Peyer's patch (tissue), 4 donors: ENCODE data around the gene CC2D1B. TPM values are rescaled to one million over a fixed set of nuclear protein-coding genes. Genes with fewer than 3 reads are reported as not detected.
"Not testable (repeated sequence)": the region's sequence is repeated elsewhere in the genome, so short reads cannot be mapped to it uniquely, and the experiment has no call there.

Experiments
- DNase-seq, 3 donors: peaks; one replicate each; pipeline ENCODE4 v3.0.0-alpha.2; 2017 to 2019
- H3K27ac ChIP-seq, 4 donors: fragments of 200-600 bp; sonication (generic); one replicate each; pipeline ENCODE4 v1.5.1; 2016 to 2019
- H3K27me3 ChIP-seq, 2 donors: fragments of 200-600 bp; sonication (generic); one replicate each; pipeline ENCODE4 v1.5.1; 2019
- H3K36me3 ChIP-seq, 3 donors: fragments of 200-600 bp; sonication (generic); one replicate each; pipeline ENCODE4 v1.5.1; 2016 to 2019
- H3K4me1 ChIP-seq, 4 donors: fragments of 200-600 bp; sonication (generic); one replicate each; pipeline ENCODE4 v1.5.1; 2016 to 2019
- H3K4me3 ChIP-seq, 4 donors: fragments of 200-600 bp; sonication (generic); 1 replicate in 3 of 4; 2 replicates in 1 of 4; pipeline ENCODE4 v1.5.1; 2016 to 2019; ENCODE audit warnings: mild to moderate bottlenecking in 1 of 4
- H3K9me3 ChIP-seq, 4 donors: fragments of 200-600 bp; sonication (generic); one replicate each; pipeline ENCODE4 v1.5.1; 2016 to 2019; ENCODE audit warnings: mild to moderate bottlenecking in 1 of 4
- CTCF ChIP-seq, 6 experiments: fragments of 450-650 bp in 4 of 6; fragments of 200-600 bp in 2 of 6; sonication (generic) in 1 of 6; IDR thresholded peaks; one replicate each; pipeline ENCODE4 v1.5.1; 2017 to 2019; ENCODE audit warnings: antibody characterized with exemption in 6 of 6, mild to moderate bottlenecking in 3 of 6, moderate library complexity in 1 of 6
- POLR2A ChIP-seq, 2 donors: fragments of 450-650 bp; IDR thresholded peaks; one replicate each; pipeline ENCODE4 v1.5.1; 2017; ENCODE audit warnings: antibody characterized with exemption in 2 of 2, mild to moderate bottlenecking in 2 of 2, moderate library complexity in 2 of 2
- total RNA-seq, 4 donors: library from RNA; depleted of rRNA; stranded (reverse); fragments of >200 nt; gene quantifications; one replicate each; pipeline ENCODE4 v1.1.0, GENCODE V29; 2016

Gene CC2D1B
- total RNA-seq, 4 donors from 2014 or later = 48.4 to 61.2 (median 52.2) TPM

DNA sequence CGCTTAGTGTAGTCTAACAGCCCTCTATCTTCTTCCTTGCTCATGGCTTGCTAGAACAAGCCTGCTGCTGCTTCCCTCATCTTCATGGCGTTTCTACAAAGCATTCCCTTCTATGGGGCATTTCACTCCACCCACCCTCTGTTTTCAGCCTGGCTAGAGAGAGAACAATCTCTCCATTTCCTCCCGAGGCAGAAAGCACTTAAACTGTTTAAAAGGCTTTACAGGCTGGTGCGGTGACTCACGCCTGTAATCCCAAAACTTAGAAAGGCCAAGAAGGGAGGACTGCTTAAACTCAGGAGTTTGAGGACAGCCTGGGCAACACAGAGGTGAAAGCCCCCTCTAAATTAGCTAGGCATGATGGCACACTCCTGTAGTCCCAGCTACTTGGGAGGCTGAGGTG is 20.5 kb upstream of the CC2D1B start:
- H3K36me3 ChIP-seq = no peaks in the 10 kb centered on the region
- no peak for TF ChIP-seq POLR2A (IDR thresholded peaks at IDR 0.05)
- TF ChIP-seq CTCF (IDR thresholded peaks at IDR 0.05) = no peak
- H3K9me3 ChIP-seq = no peaks in the 10 kb centered on the region
- H3K27me3 ChIP-seq = no peaks in the 10 kb centered on the region
- DNase-seq = no peak
- H3K4me3 ChIP-seq = no peak overlapping the region
- no peak overlapping the region for H3K27ac ChIP-seq
- no peaks in the 10 kb centered on the region for H3K4me1 ChIP-seq

DNA sequence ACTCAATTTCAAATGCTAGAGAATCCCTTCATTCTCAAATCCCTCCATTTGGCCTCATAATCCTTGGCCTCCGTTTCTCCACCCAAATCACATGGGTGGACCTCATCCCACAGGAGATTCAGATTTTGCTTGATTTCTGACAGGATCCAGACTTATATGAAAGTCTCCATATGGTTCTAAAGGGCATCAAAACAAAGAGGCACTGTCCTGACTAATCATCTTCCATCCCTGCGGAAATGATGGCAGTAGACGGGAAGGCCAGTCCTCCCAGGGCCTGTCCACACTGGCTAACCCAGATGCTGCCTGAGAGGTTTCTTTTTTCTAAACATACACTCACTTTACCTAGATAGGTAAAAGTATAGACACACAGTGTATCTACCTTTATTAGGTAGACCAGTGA is 19.4 kb upstream of the CC2D1B start:
- H3K27me3 ChIP-seq = no peaks in the 10 kb centered on the region
- TF ChIP-seq CTCF (IDR thresholded peaks at IDR 0.05) = no peak
- TF ChIP-seq POLR2A (IDR thresholded peaks at IDR 0.05) = no peak
- DNase-seq = no peak
- H3K36me3 ChIP-seq = no peaks in the 10 kb centered on the region
- H3K27ac ChIP-seq = no peak overlapping the region
- H3K4me1 ChIP-seq = no peaks in the 10 kb centered on the region
- no peak overlapping the region for H3K4me3 ChIP-seq
- no peaks in the 10 kb centered on the region for H3K9me3 ChIP-seq

DNA sequence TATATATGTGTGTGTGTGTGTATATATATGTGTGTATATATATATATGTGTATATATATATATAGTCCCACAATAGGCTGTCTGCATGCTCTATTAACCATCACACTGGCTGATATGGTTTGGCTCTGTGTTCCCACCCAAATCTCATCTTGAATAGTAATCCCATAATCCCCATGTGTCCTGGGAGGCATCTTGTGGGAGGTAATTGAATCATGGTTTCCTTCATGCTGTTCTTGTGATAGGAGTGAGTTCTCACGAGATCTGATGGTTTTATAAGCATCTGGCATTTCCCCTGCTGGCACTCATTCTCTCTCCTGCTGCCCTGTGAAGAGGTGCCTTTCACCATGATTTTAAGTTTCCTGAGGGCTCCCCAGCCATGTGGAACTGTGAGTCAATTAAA is 3.8 kb upstream of the CC2D1B start:
- DNase-seq, H3K27me3 ChIP-seq, H3K27ac ChIP-seq, H3K36me3 ChIP-seq, H3K4me1 ChIP-seq, H3K9me3 ChIP-seq, H3K4me3 ChIP-seq: not testable (repeated sequence)

- TF ChIP-seq CTCF (IDR thresholded peaks at IDR 0.05) (peak in 2 of 6 experiments; percentile 12 to 17), POLR2A (IDR thresholded peaks at IDR 0.05) (no peak)
Measured at GRCh38 chr1:52368383-52369172, 2.6 kb upstream of the CC2D1B start.

DNA sequence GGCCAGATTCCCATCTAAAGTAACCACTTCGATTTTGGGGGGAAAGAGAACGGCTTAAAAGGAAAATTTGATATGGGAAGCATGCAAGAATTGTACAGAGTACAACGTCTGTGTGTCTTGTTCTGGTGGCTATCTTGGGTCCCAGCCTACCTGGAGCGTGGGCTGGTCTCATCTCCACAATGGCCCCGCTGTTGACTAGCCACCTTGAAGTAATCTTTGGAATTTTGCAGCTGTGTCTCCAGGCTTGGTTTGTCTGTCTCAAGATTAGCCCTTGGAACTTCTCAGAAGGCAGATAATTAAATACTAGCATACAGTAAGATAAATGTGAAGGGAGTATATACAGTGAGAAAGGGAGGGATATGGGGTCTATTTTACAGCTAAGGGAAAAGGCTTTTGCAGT is 1.3 kb upstream of the CC2D1B start:
- Histone ChIP-seq H3K4me1 (peaks cover 3 to 13% (median 8%) of the 10 kb centered on the region in 4 donors), H3K36me3 (peaks cover 0 to 7% (median 0%) of the 10 kb centered on the region in 3 donors), H3K4me3 (no peak overlapping the region), H3K27me3 (no peaks in the 10 kb centered on the region), H3K27ac (no peak overlapping the region), H3K9me3 (no peaks in the 10 kb centered on the region)
- DNase-seq = no peak
- TF ChIP-seq CTCF (IDR thresholded peaks at IDR 0.05) = no peak
- no peak for TF ChIP-seq POLR2A (IDR thresholded peaks at IDR 0.05)

More at GRCh38 chr1:52368383-52369172, 2.6 kb upstream of the CC2D1B start:
- Histone ChIP-seq H3K4me1 (peaks cover 3 to 13% (median 8%) of the 10 kb centered on the region in 4 donors), H3K27me3 (no peaks in the 10 kb centered on the region), H3K36me3 (no peaks in the 10 kb centered on the region), H3K9me3 (no peaks in the 10 kb centered on the region), H3K4me3 (peak overlapping the region; percentile 44 to 62 (median 53)), H3K27ac (peak overlapping the region in 2 of 4 donors; percentile 27 to 43)
- DNase-seq = peak; percentile 53 to 82 (median 80)

DNA sequence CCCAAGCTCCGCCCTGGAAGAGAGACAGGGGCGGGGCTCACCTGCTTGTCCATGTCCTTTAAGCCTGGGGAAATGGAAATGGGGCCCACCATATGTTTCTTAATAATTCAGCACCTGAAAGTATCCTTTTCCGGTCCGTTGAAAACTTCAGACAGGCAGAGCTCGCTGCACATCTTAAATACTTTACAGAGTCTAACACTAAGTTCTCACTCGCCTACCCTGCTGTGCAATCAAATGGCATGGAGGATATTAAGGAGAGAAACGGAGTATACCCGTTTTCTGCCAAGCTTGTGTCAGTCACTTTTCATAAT is 467 bp upstream of the CC2D1B start:
- DNase-seq = no peak
- Histone ChIP-seq H3K4me3 (peak overlapping the region; percentile 91 to 93 (median 91)), H3K27me3 (no peaks in the 10 kb centered on the region), H3K4me1 (peaks cover 3 to 13% (median 8%) of the 10 kb centered on the region in 4 donors), H3K36me3 (peaks cover 0 to 15% (median 0%) of the 10 kb centered on the region in 3 donors), H3K9me3 (no peaks in the 10 kb centered on the region), H3K27ac (peak overlapping the region; percentile 94 to 99 (median 96))
- TF ChIP-seq CTCF (IDR thresholded peaks at IDR 0.05) = no peak
- no peak for TF ChIP-seq POLR2A (IDR thresholded peaks at IDR 0.05)
